SJCRH30 (cell line): Measurements from ENCODE around the gene DNAI1. TPM values are rescaled to one million over a fixed set of nuclear protein-coding genes. Genes with fewer than 3 reads are reported as not detected.
"Not testable (repeated sequence)": the region's sequence is repeated elsewhere in the genome, so short reads cannot be mapped to it uniquely, and the experiment has no call there.

ENCODE experiments used
- DNase-seq, 2 experiments: peaks; one replicate each; pipeline ENCODE4 v3.0.0-alpha.2; 2015 to 2020
- H3K27ac ChIP-seq: fragments of 250-450 bp; sonication (Bioruptor Pico); 2 replicates; pipeline ENCODE4 v1.5.1; 2020; ENCODE audit warnings: mild to moderate bottlenecking, moderate library complexity
- H3K27me3 ChIP-seq: fragments of 250-450 bp; sonication (Bioruptor Pico); 2 replicates; pipeline ENCODE4 v1.5.1; 2020; ENCODE audit warnings: mild to moderate bottlenecking, moderate library complexity
- H3K36me3 ChIP-seq: fragments of 250-450 bp; sonication (Bioruptor Pico); 2 replicates; pipeline ENCODE4 v1.5.1; 2020; ENCODE audit warnings: mild to moderate bottlenecking, moderate library complexity
- H3K4me1 ChIP-seq: fragments of 250-450 bp; sonication (Bioruptor Pico); 2 replicates; pipeline ENCODE4 v1.5.1; 2020; ENCODE audit warnings: mild to moderate bottlenecking, moderate library complexity
- H3K4me3 ChIP-seq: fragments of 250-450 bp; sonication (Bioruptor Pico); 2 replicates; pipeline ENCODE4 v1.5.1; 2020; ENCODE audit warnings: mild to moderate bottlenecking, moderate library complexity
- H3K9me3 ChIP-seq: fragments of 250-450 bp; sonication (Bioruptor Pico); replicated peaks from 2 replicates; pipeline ENCODE4 v1.5.1; 2020; ENCODE audit warnings: mild to moderate bottlenecking, moderate library complexity
- total RNA-seq: library from RNA; depleted of rRNA; stranded (reverse); fragments of >200 nt; shearing (Covaris generic); gene quantifications from 2 replicates; pipeline ENCODE4 v1.2.3, GENCODE V29; 2014

The DNAI1 gene
- total RNA-seq, 1 experiment from 2014 or later, result 0.08 TPM

GRCh38 chr9:34459941-34460340 is 1.3 kb downstream of the DNAI1 start:
- Histone ChIP-seq H3K27ac (no peak overlapping the region), H3K4me1 (peaks cover 19% of the 10 kb centered on the region), H3K4me3 (no peak overlapping the region), H3K27me3 (no peaks in the 10 kb centered on the region), H3K36me3 (no peaks in the 10 kb centered on the region), H3K9me3 (no peaks in the 10 kb centered on the region)
- no peak for DNase-seq

- no peaks in the 10 kb centered on the region for H3K27me3 ChIP-seq
- H3K9me3 ChIP-seq, result no peaks in the 10 kb centered on the region
- no peak overlapping the region for H3K4me3 ChIP-seq
- H3K27ac ChIP-seq, result no peak overlapping the region
- no peaks in the 10 kb centered on the region for H3K36me3 ChIP-seq
- peak in 1 of 2 experiments; percentile 24 for DNase-seq
- H3K4me1 ChIP-seq, result peaks cover 31% of the 10 kb centered on the region
Measured at GRCh38 chr9:34463098-34463900, 4.7 kb downstream of the DNAI1 start.

DNA sequence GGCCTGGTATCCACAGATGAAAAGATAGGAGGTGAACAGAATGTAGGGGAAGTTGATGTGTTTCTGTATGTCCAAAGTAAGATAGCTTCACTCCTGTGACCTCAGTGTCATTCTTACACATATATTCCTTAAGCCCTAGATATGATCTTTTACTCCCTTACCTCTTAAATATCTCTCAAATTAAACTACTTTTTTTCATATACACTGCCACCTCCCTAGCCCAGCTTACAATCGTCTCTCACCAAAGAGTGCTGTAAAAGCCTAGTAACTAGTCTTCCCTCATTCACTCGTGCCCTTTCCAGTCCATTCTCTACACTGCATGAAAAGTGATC is 5.3 kb downstream of the DNAI1 start:
- Histone ChIP-seq H3K27me3 (no peaks in the 10 kb centered on the region), H3K4me3 (no peak overlapping the region), H3K36me3 (no peaks in the 10 kb centered on the region), H3K9me3 (no peaks in the 10 kb centered on the region), H3K4me1 (peaks cover 30% of the 10 kb centered on the region), H3K27ac (no peak overlapping the region)
- DNase-seq, result no peak

DNA sequence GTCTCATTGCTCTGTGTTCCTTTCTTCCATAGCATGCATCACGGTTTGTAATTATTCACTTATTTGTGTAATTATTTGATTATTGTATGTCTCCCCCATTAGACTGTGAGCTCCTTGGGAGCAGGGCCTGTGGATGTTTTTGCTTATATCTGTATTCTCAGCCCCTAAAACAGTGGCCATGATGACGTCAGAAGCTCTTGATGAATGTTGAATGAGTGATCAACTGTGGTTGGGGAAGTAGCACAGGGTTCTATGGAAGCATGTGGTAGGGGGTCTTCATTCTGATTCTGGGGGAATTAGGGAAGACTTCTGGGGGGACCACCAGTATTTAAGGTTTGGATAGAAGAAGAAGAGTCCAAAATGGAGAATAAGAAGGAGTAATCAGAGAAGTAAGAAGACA is 6.0 kb downstream of the DNAI1 start:
- Histone ChIP-seq H3K4me1 (peaks cover 28% of the 10 kb centered on the region), H3K9me3 (no peaks in the 10 kb centered on the region), H3K36me3 (no peaks in the 10 kb centered on the region), H3K4me3 (no peak overlapping the region), H3K27me3 (no peaks in the 10 kb centered on the region), H3K27ac (peak overlapping the region; percentile 70)
- DNase-seq, result no peak

DNA sequence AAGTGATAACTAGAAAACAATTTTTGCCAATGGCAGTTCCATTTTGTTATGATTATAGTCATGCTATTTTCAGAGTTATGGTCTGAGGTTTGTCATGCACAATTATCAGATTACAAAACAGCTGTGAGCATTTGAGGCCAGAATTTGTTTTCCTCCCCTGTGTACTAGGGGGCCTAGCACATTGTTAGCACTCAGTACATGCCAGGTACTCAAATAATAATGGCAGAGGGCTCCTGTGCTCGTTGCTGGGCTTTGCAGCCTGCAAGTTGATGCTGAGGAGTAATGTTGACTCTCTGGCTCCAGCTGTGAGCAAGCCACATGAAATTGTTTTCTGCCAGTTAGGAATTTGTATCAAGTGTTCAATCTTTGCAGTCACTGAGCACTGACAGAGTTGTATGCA is 6.9 kb downstream of the DNAI1 start:
- DNase-seq, result peak; percentile 52 to 67
- H3K9me3 ChIP-seq, result no peaks in the 10 kb centered on the region

DNA sequence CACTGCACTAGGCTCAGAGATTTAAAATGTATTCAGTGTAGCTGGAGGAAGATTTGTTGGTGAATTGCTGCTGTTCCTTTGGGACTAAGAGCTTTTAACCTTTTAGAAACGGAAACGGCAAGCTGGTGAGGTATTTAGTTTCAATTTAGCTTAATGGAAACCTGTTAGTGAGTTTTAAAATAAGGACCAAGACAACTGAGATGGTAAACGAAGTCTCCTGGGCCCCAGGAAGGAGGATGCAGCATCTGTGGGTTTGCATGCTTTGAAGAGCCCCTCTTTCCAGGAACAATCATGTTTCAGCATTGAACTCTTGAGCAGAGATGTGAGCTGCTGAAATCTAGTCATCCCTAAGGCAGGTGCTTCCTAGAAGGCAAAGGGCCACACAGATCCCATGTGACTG is 16.5 kb downstream of the DNAI1 start:
- Histone ChIP-seq H3K27ac (no peak overlapping the region), H3K27me3 (no peaks in the 10 kb centered on the region), H3K9me3 (no peaks in the 10 kb centered on the region), H3K4me1 (no peaks in the 10 kb centered on the region), H3K4me3 (no peak overlapping the region), H3K36me3 (no peaks in the 10 kb centered on the region)
- no peak for DNase-seq

More for the DNA sequence above, 6.9 kb downstream of the DNAI1 start:
- Histone ChIP-seq H3K27me3 (no peaks in the 10 kb centered on the region), H3K36me3 (no peaks in the 10 kb centered on the region), H3K4me3 (no peak overlapping the region), H3K27ac (peak overlapping the region; percentile 70), H3K4me1 (peaks cover 28% of the 10 kb centered on the region)

DNA sequence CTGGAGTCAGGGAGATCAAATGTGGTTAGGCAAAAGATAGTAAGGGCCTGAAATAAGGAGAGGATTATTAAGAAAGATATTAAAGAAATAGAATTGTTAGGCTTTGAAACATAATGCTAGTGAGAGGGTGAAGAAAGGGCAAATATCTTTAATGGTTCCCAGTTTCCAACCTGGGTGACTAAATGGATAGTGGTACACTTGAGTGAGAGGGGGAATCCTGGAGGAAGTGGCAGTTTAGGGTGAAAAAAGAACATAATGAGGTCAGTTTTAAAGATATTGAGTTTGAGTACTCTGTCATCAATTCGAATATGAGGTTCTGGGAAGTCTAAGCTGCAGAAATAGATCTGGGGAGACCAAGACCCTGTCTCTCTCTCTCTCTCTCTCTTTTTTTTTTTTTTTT is 18.9 kb downstream of the DNAI1 start:
- DNase-seq, result no peak
- Histone ChIP-seq H3K27me3 (no peaks in the 10 kb centered on the region), H3K4me3 (no peak overlapping the region)

GRCh38 chr9:34479431-34479866 is 20.8 kb downstream of the DNAI1 start:
- Histone ChIP-seq H3K4me1 (no peaks in the 10 kb centered on the region), H3K36me3 (no peaks in the 10 kb centered on the region), H3K9me3 (no peaks in the 10 kb centered on the region), H3K27me3 (no peaks in the 10 kb centered on the region), H3K27ac (no peak overlapping the region), H3K4me3 (no peak overlapping the region)
- no peak for DNase-seq

More for the DNA sequence above, 18.9 kb downstream of the DNAI1 start:
- Histone ChIP-seq H3K36me3 (no peaks in the 10 kb centered on the region), H3K27ac (no peak overlapping the region), H3K9me3 (no peaks in the 10 kb centered on the region), H3K4me1 (no peaks in the 10 kb centered on the region)

DNA sequence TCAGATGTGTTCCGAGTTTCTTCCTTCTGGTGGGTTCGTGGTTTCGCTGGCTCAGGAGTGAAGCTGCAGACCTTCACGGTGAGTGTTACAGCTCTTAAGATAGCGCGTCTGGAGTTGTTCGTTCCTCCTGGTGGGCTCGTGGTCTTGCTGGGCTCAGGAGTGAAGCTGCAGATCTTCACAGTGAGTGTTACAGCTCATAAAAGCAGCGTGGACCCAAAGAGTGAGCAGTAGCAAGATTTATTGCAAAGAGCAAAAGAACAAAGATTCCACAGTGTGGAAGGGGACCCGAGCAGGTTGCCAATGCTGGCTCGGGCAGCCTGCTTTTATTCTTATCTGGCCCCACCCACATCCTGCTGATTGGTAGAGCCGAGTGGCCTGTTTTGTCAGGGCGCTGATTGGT is 23.0 kb downstream of the DNAI1 start:
- H3K9me3 ChIP-seq, H3K27ac ChIP-seq, DNase-seq, H3K27me3 ChIP-seq, H3K36me3 ChIP-seq, H3K4me1 ChIP-seq, H3K4me3 ChIP-seq: not testable (repeated sequence)

GRCh38 chr9:34482746-34483145 is 24.1 kb downstream of the DNAI1 start:
- DNase-seq, H3K27ac ChIP-seq, H3K36me3 ChIP-seq, H3K9me3 ChIP-seq, H3K4me1 ChIP-seq, H3K4me3 ChIP-seq, H3K27me3 ChIP-seq: not testable (repeated sequence)

DNA sequence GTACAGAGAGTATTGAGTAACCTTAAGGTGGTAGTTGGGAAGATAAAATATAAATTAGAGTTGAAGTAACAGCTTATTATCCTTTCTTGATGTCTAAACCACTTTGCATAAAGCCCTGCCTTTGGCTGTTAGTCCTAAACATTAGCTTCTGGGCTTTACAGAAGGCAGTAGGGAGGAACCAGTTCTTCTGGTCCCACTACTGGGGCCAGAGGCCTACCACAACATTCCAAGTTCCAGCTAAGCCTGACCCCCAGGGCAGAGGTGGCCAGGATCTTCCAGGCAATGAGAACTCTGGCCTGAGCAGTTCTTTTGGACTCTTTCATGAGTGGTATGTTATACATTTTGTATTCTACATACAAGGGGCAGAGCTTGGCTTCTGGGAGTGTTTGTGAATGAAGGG is 26.1 kb downstream of the DNAI1 start:
- DNase-seq, result no peak
- Histone ChIP-seq H3K4me3 (no peak overlapping the region), H3K4me1 (no peaks in the 10 kb centered on the region), H3K27me3 (no peaks in the 10 kb centered on the region), H3K36me3 (no peaks in the 10 kb centered on the region), H3K27ac (no peak overlapping the region), H3K9me3 (no peaks in the 10 kb centered on the region)

GRCh38 chr9:34485822-34486221 is 27.2 kb downstream of the DNAI1 start:
- Histone ChIP-seq H3K4me1 (no peaks in the 10 kb centered on the region), H3K4me3 (no peak overlapping the region), H3K36me3 (no peaks in the 10 kb centered on the region), H3K27me3 (no peaks in the 10 kb centered on the region), H3K27ac (no peak overlapping the region), H3K9me3 (no peaks in the 10 kb centered on the region)
- DNase-seq, result no peak

GRCh38 chr9:34486572-34486971 is 28.0 kb downstream of the DNAI1 start:
- Histone ChIP-seq H3K4me3 (no peak overlapping the region), H3K27ac (no peak overlapping the region), H3K4me1 (no peaks in the 10 kb centered on the region), H3K36me3 (no peaks in the 10 kb centered on the region), H3K27me3 (no peaks in the 10 kb centered on the region), H3K9me3 (no peaks in the 10 kb centered on the region)
- DNase-seq, result no peak

DNA sequence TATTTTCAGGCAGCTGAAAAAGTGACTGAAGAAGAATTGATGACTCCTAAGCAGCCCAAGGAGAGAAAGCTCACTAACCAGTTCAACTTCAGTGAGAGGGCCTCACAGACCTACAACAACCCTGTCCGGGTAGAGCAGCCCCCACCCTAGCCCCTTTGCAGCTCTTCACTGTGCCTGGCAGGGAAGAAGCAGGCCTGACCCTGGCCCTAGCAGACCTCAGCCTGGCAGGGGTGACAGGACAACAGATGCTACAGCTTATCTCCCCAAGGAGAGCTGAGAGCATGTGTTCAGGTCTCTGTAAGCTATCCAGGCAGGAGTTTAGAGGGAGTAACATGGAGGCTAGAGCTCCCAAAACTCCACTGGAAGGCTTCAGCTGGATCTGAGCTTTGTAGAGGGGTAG is 31.8 kb downstream of the DNAI1 start:
- DNase-seq, result no peak
- no peaks in the 10 kb centered on the region for H3K27me3 ChIP-seq
- no peaks in the 10 kb centered on the region for H3K9me3 ChIP-seq
- H3K36me3 ChIP-seq, result no peaks in the 10 kb centered on the region
- H3K4me1 ChIP-seq, result no peaks in the 10 kb centered on the region
- H3K27ac ChIP-seq, result no peak overlapping the region
- no peak overlapping the region for H3K4me3 ChIP-seq

DNA sequence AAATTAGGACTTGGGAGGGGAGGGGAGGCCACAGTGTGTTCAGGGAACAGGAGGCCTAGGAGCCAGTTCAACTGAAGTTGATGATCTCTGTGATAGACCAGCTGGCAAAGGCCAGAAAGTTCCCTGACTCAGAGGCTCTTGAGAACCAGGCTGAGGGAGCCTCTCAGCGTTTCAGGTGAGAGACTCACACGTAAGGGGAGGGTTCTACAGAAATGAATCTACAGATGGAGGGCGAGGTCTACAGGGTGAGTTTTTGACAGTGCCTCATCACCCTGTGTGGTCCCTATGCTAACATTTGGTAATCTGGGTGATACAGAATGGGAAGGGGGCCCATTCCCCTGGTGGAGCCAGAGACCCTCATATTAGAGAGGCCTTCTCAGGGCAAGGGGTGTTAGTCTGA is 32.2 kb downstream of the DNAI1 start:
- Histone ChIP-seq H3K9me3 (no peaks in the 10 kb centered on the region), H3K36me3 (no peaks in the 10 kb centered on the region), H3K4me1 (no peaks in the 10 kb centered on the region), H3K4me3 (no peak overlapping the region), H3K27me3 (no peaks in the 10 kb centered on the region), H3K27ac (no peak overlapping the region)
- DNase-seq, result no peak

DNA sequence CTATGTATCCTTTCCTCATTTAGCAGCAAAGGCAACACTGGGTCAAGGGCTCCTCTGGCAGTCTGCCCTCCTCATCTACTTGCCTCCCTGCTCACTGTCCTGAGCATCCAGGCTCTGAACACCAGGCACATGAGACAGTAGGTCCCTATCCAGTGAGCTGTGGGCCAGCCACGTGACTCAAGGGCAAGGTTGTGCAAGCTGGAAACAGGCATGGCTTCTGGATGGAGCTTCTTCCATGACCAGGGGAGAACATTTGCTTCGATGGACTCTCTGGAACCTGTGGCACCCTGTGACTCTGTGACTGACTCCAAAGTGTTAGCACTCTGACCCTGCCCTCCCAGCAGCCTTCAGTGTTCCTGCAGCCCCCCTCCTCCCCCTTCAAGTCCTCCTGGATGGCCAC is 33.0 kb downstream of the DNAI1 start:
- Histone ChIP-seq H3K27ac (no peak overlapping the region), H3K4me1 (no peaks in the 10 kb centered on the region), H3K9me3 (no peaks in the 10 kb centered on the region), H3K27me3 (no peaks in the 10 kb centered on the region), H3K4me3 (no peak overlapping the region), H3K36me3 (no peaks in the 10 kb centered on the region)
- no peak for DNase-seq
